GM18505 (cell line): ENCODE results near the gene TBC1D14.

Experiments
- ATAC-seq: cut with Tn5 transposase; IDR thresholded peaks from one replicate; pipeline ENCODE4 v1.9.1; 2021; ENCODE audit not compliant: unreplicated experiment
- POLR2A ChIP-seq: IDR thresholded peaks from 4 replicates; pipeline ENCODE4 v1.6.1; 2011; ENCODE audit warnings: borderline replicate concordance; ENCODE audit not compliant: insufficient read depth, insufficient read length; ENCODE audit errors: extremely low read depth

The TBC1D14 gene

DNA sequence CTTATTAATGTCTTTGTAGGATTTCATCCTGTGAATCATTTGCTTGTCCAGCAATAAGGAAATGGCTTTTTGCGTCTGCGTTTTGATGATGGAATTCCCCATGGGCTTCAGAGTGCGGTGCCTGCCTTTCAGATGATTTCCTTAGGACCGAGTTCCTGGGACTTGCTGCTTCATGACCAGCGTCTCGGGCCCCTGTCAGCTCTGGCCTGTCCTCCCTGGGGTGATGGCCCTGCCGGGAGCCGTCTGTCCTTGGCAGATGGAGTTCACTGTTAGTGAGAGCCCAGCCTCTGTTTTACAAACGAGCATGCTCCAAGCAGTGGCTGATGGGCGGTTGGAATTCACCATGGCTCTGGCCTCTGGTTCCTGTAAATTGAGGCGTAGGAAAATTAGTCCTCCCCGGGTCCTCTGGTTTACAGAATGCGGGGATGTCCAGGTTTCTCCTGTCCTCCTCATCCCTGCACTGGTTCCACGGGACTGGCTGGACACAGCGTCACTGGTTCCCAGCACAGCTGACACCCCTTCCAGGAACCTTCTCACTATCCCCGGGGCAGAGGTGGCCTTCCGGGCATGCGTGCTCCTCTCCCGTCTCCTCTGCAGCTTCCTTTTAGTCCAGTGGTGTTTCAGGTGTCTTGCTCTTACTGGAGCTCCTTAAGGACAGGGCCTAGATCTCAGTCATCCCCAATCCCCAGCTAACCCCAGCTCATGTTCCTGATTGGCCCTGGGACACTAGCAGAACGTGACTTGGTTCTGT lies 34.9 kb downstream of the TBC1D14 start:
- ATAC-seq, result no peak
- TF ChIP-seq POLR2A, result no peak

DNA sequence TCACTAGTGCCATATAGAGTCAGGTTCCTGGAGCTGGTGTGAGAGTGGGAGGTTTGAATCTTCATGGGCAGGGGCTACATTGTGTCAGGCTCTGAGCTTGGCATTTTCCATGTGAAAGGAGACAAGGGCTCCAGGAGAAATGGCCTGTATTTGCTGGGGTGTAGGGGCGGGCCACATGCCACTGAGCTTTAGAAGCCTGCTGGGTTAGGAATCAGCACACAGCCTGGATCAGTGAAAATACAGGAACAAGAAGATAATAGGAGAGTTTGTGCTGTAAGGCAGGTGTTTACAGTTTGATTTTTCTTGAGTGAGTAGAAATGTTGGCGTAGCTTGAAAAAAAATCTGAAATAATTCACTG lies 35.4 kb downstream of the TBC1D14 start:
- no peak for TF ChIP-seq POLR2A

DNA sequence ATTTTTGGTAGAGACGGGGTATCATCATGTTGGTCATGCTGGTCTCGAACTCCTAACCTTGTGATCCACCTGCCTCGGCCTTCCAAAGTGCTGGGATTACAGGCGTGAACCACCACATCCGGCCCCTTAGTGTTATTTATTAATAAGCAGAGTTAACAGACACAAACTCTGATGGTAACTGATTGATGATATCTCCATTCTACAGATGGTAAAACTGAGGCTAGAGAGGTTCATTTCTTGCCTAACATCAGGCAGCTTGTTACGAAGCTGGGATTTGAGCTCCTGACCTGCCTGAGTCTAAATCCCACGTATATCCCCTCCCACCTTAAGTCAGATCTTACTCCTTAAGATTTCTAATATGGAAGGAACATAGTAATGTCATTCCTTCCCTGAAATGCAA lies 36.9 kb downstream of the TBC1D14 start:
- no peak for TF ChIP-seq POLR2A
- ATAC-seq, result no peak

More for the DNA sequence above, 35.4 kb downstream of the TBC1D14 start:
- ATAC-seq, result no peak

DNA sequence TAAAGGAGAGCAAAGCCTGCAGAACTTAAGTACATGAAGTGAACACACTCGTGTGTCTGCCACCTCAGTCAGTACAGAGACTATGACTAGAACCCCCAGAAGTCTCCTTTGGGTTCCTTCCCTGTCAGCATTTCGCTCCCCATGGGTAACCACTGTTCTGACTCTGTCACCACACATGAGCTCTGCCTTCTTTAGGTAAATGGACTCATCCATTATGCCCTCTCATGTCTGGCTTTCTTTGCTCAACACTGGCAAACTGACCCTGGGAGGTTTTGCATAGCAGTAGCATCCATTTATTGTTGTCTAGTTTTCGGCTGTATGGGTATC lies 38.5 kb downstream of the TBC1D14 start:
- ATAC-seq, result no peak
- TF ChIP-seq POLR2A, result no peak

DNA sequence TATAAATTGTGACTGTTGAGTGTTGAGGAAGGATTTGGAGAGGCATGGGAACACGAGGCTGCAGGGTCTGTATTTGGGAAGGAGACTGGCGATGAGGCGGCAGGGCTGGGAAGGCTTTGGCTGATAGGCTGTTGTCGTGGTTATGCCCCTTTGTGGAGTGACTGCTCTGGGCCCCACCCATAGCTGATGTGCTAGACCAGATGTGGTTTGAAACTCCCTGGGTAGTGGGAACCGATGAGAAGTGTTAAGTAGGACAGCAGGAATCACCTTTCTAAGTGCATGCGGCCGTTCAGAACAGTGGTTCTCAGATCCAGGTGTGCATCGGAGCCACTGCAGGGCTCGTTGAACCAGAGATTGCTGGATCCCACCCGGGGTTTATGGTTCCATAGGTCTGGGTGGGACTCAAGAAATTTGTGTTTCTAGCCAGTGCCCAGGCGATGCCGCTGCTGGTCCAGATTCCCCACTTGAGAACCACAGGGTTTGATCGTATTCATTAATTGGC lies 42.3 kb downstream of the TBC1D14 start:
- no peak for TF ChIP-seq POLR2A
- ATAC-seq, result no peak

DNA sequence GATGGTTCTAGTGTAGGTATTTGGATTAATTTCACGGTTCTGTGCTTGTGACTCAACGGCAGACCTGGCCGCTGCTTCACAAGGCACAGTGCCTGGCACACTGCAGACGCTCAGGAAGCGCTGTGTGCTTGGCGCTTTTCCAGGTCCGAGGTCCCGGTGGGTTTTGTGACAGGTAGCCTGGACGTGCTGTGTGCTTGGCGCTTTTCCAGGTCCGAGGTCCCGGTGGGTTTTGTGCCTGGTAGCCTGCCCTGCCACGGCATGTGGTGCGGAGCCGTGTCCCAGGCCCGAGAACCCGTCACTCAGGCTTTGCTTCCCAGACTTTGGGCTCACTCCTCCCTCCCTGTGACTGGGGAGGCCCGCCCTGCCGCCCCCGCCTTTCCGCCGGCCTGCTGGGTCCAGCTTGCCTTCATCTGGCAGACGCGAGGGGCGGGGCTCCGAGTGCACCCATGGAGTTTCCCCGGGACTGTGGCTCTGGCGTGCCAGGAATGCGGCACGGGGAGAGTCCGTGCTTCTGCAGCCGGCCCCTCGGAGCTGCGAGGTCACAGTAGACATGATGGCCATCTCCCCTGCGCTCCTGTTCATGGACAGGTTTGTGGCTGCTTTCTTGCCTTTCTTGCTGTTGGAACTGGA lies 44.2 kb downstream of the TBC1D14 start:
- TF ChIP-seq POLR2A, result no peak
- no peak for ATAC-seq

DNA sequence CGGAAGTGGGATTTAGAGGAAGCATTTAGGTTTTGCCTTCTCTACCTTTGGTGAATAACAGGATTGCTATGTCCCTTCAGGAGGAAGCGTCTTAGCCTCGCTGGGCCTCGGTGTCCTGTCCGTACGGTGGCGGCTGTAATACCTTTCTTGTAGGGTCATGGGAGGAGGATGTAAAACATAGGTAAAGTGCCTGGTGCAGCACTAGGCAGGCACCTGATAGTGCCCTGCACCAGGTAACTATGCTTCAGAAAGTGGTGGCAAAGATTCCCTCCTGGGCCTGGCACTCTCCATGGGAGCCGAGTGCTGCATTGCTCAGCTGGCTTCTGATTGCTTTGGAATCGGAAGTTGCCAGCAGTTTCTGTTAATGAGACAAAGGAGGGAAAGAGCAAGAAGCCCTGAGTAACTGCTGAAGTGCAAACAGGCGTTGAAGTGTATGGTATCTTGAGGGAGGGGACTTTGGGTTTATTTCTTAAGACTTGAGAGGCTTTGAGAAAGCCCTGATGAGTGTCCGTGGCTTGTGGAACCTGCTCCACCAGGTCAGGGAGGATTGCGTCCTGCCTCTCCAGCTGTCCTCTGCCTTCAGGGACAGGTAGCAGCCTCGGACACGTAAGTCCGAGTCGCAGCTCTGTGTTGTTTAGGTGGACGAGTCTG lies 45.8 kb downstream of the TBC1D14 start:
- TF ChIP-seq POLR2A, result no peak
- no peak for ATAC-seq

DNA sequence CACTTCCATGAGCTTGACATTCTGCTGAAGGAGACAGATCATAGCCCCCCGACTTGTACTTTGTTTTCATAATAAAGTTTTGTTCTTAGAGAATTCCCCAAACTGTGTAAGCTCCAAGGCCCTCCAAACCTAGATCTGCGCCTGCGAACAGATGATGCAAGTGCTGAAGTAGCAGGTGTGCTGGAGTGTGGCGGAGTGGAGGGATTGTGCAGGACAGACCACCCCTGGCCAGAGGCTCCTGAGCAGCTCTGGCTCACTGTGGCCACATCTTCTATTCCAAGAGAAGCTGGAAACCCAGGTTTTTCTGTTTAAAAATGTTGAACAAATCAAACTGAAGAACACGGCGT lies 46.4 kb downstream of the TBC1D14 start:
- no peak for ATAC-seq
- no peak for TF ChIP-seq POLR2A

DNA sequence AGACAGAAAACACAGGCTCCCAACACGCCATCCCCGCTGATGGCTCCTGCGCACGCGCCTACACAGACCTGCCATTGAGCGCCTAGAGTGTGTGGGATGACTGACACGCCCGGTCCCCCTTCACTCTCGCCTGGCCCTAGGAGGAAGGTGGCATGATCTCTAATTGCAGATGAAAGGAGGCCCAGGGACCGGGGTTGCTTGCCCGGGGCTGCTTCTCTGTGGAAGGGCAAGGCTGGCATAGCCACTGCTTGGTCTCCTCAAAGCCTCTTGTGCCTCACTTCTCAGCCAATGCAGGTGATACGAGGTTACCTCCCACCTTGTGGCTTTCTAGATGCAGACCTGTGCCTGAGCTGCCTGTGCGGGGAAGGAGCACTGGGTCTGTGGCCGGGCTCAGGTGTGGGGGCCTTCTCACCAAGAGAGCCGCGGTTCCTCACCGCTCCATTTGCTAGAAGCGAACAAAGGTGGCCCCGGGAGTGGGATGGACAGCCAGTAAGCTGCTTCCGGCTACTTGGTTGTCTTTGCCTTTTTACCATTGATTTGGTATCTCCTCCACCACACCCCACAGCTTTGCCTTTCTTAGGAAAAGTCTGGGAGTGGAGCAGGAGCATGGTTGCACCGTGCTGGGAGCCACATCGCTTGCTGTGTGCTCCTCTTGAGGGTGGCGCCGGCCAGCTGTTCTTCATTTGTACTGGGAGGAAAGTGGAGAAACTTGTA lies 47.0 kb downstream of the TBC1D14 start:
- ATAC-seq, result no peak
- no peak for TF ChIP-seq POLR2A

DNA sequence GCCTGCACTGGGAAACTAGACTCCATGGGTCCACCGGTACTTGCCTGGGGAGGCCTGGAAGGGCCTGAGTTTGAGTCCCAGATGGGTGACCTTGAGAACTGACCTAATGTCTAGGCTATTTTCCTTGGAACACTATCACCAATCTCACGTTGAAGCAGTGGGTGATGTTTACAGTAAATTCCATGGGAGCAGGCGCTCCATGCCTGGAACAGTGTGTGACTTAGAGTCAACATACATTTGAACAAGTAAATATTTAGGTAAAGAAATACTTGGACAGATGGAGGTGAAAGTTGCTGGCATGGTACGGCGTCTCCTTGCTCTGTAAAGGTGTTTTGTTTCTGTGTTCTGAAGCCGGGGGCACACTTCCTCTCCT lies 47.5 kb downstream of the TBC1D14 start:
- TF ChIP-seq POLR2A, result no peak
- no peak for ATAC-seq

DNA sequence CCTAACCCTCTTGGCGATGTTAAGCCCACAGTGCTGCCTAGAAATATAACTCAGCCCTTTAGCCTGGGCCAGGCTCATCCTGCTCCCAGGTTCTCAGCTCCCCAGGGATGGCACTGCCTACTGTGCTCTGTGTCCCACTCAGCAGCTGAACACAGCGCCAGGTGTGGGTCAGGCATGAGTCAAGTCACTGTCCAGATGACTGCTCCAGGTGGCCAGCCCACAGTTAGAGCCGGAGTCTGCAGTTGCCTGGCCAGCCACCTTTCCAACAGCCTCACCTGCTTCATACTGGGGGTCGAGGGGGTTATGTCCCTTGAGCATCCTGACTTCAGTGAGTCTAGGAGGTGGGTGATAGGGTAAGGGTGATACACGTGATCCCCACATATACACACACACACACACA lies 48.4 kb downstream of the TBC1D14 start:
- ATAC-seq, result no peak
- TF ChIP-seq POLR2A, result no peak

DNA sequence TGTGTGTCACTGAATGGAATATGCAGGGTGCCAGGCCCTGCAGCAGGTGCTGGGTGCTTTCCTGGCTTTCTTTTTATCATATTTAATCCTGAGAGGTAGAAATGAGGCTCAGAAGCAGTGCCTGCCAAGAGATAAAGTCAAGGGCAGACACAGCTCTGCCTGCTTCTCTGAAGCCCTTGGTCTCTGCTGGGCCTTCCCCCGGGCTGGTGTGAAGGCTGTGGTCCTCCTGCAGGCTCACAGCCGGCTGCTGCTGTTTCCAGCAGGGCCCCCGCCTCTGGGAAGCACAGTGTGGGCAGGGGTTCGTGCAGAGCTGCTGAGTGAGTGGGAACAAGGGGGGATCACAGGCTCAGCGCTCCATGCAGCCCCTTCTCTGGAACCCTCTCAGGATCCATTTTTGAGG lies 49.6 kb downstream of the TBC1D14 start:
- no peak for TF ChIP-seq POLR2A
- no peak for ATAC-seq

DNA sequence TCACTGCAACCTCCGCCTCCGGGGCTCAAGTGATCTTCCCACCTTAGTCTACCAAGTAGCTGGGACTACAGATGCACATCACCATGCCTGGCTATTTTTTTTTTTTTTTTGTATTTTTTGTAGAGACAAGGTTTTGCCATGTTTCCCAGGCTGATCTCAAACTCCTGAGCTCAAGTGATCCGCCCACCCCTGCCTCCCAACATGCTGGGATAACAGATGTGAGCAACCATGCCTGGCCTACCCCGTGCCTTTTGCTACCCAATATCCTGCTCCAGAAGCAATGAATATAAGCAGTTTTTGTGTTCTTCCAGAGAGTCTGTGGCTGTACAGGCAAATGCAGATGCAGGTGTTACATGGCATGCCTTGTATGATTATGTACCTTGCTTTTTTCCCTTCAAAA lies 50.5 kb downstream of the TBC1D14 start:
- ATAC-seq, result no peak
- no peak for TF ChIP-seq POLR2A

DNA sequence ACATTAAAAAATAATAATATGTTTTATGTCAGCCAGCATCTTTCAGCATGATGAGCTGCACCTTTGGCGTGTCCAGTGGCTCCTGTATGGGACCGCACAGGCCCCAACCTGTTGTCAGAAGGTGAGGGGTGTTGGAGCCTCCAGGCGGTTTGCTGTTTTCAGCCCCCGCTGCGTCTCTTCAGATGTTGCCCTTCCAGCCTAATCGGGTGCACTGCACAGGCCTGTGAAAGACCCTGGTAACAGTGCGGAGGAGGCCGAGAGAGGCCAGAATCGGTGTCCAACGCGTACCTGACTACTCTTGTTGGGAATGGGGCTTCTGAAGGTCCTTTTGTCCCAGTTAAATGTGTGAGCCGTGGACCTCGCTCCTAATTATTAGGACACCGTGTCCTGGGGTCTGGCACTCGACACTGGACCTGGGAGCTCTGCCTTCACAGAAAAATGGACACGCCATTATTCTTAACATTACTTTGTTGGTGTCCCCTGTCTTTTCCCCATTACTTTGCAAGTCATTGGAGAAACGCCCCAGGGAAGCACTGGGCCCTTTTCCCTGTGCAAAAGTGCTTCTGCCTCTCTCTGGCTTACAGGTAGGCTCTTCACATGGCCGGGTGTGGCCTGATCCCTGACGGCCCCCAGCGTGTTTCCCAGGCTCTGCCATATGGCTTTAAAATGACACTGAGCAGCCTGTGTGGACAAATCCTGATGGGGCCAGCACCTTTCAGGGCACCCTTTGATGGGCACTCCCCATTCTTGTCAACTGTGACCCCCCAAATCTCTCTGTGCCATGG lies 51.2 kb downstream of the TBC1D14 start:
- ATAC-seq, result no peak
- TF ChIP-seq POLR2A, result no peak
